NCI-H2171 treated with DMSO at 0.1 percent for 48 hours (cell line): ENCODE results near the gene ITIH1.

Experiments
- DNase-seq: peaks from one replicate; lab custom pipeline; 2025; lab: John Stamatoyannopoulos, UW

ITIH1 gene

GRCh38 chr3:52839892-52840545, 62.6 kb downstream of the ITIH1 start:
- no peak for DNase-seq

- DNase-seq = no peak
Observed at GRCh38 chr3:52841211-52841980, 64.0 kb downstream of the ITIH1 start.
